Sigmoid colon (tissue), 7 donors: ENCODE measurements around the gene PRRT1. TPM values are rescaled to one million over a fixed set of nuclear protein-coding genes. Genes with fewer than 3 reads are reported as not detected.

Source experiments
- DNase-seq: peaks from one replicate; pipeline ENCODE4 v3.0.0-alpha.2; 2019
- H3K27ac ChIP-seq, 4 donors: fragments of 200-600 bp; sonication (generic); one replicate each; pipeline ENCODE4 v1.5.1; 2016 to 2019; ENCODE audit warnings: mild to moderate bottlenecking in 1 of 4
- H3K27me3 ChIP-seq, 3 donors: fragments of 200-600 bp; sonication (generic); one replicate each; pipeline ENCODE4 v1.5.1; 2019; ENCODE audit warnings: mild to moderate bottlenecking in 1 of 3
- H3K36me3 ChIP-seq, 4 donors: fragments of 200-600 bp; sonication (generic); one replicate each; pipeline ENCODE4 v1.5.1; 2016 to 2019
- H3K4me1 ChIP-seq, 4 donors: fragments of 200-600 bp; sonication (generic); one replicate each; pipeline ENCODE4 v1.5.1; 2017 to 2019
- H3K4me3 ChIP-seq, 4 donors: fragments of 200-600 bp; sonication (generic); one replicate each; pipeline ENCODE4 v1.5.1; 2017 to 2019; ENCODE audit warnings: mild to moderate bottlenecking in 2 of 4, moderate library complexity in 1 of 4
- H3K9me3 ChIP-seq, 4 donors: fragments of 200-600 bp in 3 of 4; sonication (generic) in 3 of 4; one replicate each; pipeline versions ENCODE4 v1.5.1 to v1.6.1; 2013 to 2019
- CTCF ChIP-seq, 4 experiments: fragments of 450-650 bp in 3 of 4; fragments of 200-600 bp in 1 of 4; IDR thresholded peaks; one replicate each; pipeline ENCODE4 v1.5.1; 2016 to 2019; ENCODE audit warnings: antibody characterized with exemption in 4 of 4, mild to moderate bottlenecking in 3 of 4, moderate library complexity in 2 of 4
- EP300 ChIP-seq, 4 donors: sonication (generic); formaldehyde crosslinking; IDR thresholded peaks; one replicate each; pipeline ENCODE4 v1.6.1; 2017; ENCODE audit warnings: antibody characterized with exemption in 4 of 4
- POLR2A ChIP-seq, 2 donors: fragments of 450-650 bp; IDR thresholded peaks; one replicate each; pipeline ENCODE4 v1.6.1; 2016; ENCODE audit warnings: antibody characterized with exemption in 2 of 2, mild to moderate bottlenecking in 2 of 2, moderate library complexity in 2 of 2
- POLR2AphosphoS5 ChIP-seq, 4 donors: sonication (generic); formaldehyde crosslinking; IDR thresholded peaks; one replicate each; pipeline ENCODE4 v1.6.1; 2017; ENCODE audit warnings: antibody characterized with exemption in 4 of 4
- WGBS, 2 donors: extraction: QIAGEN DNeasy Blood & Tissue Kit; methylation state at CpG; one replicate each; pipeline ENCODE4 v1.1.7; 2013; 5-methylcytosine and 5-hydroxymethylcytosine counted together
- intact Hi-C: fragments of 100-400 bp; cut with DNase I; formaldehyde crosslinking; loops from one replicate; pipeline ENCODE4 v1.15.1; 2023
- polyA plus RNA-seq, 3 donors: library from polyadenylated mRNA; stranded (reverse); fragments of 200-250 nt; gene quantifications; one replicate each; pipeline ENCODE4 v1.2.3, GENCODE V29; 2013
- total RNA-seq, 4 donors: library from RNA; depleted of rRNA; stranded (reverse); fragments of >200 nt; gene quantifications; one replicate each; pipeline ENCODE4 v1.1.0, GENCODE V29; 2016
- donor health status: healthy with polysubstance abuse.
- donor health status: Bipolar disorder and iron deficiency.
- donor health status: healthy.

The PRRT1 gene
- total and polyA plus RNA-seq, 7 donors: 0.46 to 6.1 (median 2.5) TPM

DNA sequence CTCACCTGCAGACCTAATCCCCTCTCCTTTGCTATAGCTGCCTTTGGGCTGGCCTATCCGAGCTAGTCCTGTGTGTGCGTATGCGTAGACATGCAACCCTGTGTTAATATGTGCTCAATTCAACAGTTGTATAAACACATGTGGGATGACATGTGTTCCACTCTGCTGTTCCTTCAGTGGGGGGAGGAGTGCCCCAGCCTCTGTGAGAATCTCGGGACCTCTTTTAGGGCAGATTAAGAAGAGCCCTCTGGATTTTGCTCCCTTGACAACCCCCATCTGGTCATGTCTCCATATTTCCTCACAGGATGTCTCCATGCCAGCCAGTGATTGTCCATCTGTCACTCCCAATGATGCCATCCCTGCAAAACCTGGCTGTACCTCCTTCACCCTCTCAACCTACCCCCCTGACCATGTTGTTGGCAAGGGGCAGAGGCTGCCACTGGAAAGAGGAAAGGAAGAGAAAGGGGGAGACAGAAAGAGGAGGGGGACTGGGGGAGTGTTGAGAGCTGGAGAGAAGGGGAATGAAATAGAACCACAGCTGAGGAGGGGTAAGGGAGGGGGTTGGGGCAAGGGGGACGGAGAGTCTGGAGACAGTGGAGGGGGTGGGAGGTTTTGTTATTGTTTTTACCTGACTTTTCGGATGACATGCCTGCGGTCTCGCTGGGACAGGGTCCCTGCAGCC is 417 bp downstream of the PRRT1 start:
- peaks cover 0 to 26% (median 0%) of the 10 kb centered on the region in 4 donors for H3K36me3 ChIP-seq
- no peak for DNase-seq
- H3K9me3 ChIP-seq: no peaks in the 10 kb centered on the region
- WGBS, 2 donors: 54 to 69% methylated on average over 8 of the region's 8 CpGs
- no peaks in the 10 kb centered on the region for H3K27me3 ChIP-seq
- H3K27ac ChIP-seq: peak overlapping the region; percentile 88 to 93 (median 92)
- peaks cover 0 to 58% (median 49%) of the 10 kb centered on the region in 4 donors for H3K4me1 ChIP-seq
- TF ChIP-seq CTCF (IDR thresholded peaks at IDR 0.05) (no peak), POLR2AphosphoS5 (IDR thresholded peaks at IDR 0.05) (peak in 1 of 4 donors; percentile 51)
- intact Hi-C loops: loop anchor here (5.0 to 10.0 kb wide), 2 partner anchors 46 to 107 kb away; no protein-coding TSS in a partner anchor
- peak overlapping the region; percentile 61 to 80 (median 78) for H3K4me3 ChIP-seq

- 51 to 78% methylated on average over 55 of the region's 55 CpGs for WGBS, 2 donors
- TF ChIP-seq CTCF (IDR thresholded peaks at IDR 0.05) (no peak), POLR2A (IDR thresholded peaks at IDR 0.05) (no peak), POLR2AphosphoS5 (IDR thresholded peaks at IDR 0.05) (no peak), EP300 (IDR thresholded peaks at IDR 0.05) (no peak)
- no peaks in the 10 kb centered on the region for H3K9me3 ChIP-seq
- H3K4me1 ChIP-seq: peaks cover 0 to 47% (median 40%) of the 10 kb centered on the region in 4 donors
- DNase-seq: no peak
- intact Hi-C loops: loop anchor here (5.0 to 10.0 kb wide), 2 partner anchors 47 to 105 kb away; no protein-coding TSS in a partner anchor
- H3K27ac ChIP-seq: peak overlapping the region in 3 of 4 donors; percentile 92 to 93 (median 93)
- H3K36me3 ChIP-seq: peaks cover 0 to 18% (median 0%) of the 10 kb centered on the region in 4 donors
- H3K4me3 ChIP-seq: peak overlapping the region; percentile 61 to 80 (median 78)
- H3K27me3 ChIP-seq: no peaks in the 10 kb centered on the region
Observed at GRCh38 chr6:32149932-32150870, 1.5 kb downstream of the PRRT1 start.

DNA sequence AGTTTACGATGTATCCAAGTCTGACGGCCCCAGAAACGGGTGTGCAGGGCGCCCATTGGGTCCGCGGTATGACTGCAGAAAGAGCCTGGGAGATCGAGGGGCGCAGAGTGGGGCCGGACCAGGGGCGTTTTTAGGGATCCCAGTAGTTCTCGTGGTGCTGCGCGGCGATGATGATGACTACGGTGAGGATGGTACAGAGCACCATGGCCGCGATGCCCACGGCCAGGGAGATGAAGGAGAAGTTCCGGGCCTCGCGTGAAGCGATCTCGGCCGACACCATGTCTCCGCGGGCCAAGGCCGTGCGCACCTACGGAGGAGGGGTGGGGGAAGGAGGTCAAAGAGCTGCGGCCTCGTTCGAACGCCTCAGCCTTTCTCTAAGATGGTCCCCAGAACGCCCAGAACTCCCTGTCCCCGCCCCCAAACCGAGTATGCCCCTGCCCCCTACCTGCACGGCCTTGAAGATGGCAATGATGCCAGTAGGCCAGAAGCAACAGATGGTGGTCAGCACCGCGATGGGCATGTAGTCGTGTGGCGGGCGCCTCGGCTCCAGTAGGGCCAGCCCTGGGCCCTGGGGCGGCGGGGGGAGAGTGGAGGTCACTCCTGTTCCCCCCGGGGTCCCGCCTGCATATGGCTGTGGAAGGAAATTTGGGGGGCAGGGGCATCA is 2.5 kb downstream of the PRRT1 start:
- peaks cover 0 to 39% (median 35%) of the 10 kb centered on the region in 4 donors for H3K4me1 ChIP-seq
- H3K36me3 ChIP-seq: peaks cover 0 to 18% (median 0%) of the 10 kb centered on the region in 4 donors
- no peaks in the 10 kb centered on the region for H3K27me3 ChIP-seq
- TF ChIP-seq CTCF (IDR thresholded peaks at IDR 0.05) (no peak), POLR2A (IDR thresholded peaks at IDR 0.05) (no peak), EP300 (IDR thresholded peaks at IDR 0.05) (no peak), POLR2AphosphoS5 (IDR thresholded peaks at IDR 0.05) (no peak)
- H3K4me3 ChIP-seq: peak overlapping the region in 3 of 4 donors; percentile 7 to 13 (median 11)
- DNase-seq: no peak
- intact Hi-C loops: no loop called here
- no peaks in the 10 kb centered on the region for H3K9me3 ChIP-seq
- 54 to 80% methylated on average over 47 of the region's 47 CpGs for WGBS, 2 donors
- peak overlapping the region in 2 of 4 donors; percentile 7 to 93 for H3K27ac ChIP-seq

DNA sequence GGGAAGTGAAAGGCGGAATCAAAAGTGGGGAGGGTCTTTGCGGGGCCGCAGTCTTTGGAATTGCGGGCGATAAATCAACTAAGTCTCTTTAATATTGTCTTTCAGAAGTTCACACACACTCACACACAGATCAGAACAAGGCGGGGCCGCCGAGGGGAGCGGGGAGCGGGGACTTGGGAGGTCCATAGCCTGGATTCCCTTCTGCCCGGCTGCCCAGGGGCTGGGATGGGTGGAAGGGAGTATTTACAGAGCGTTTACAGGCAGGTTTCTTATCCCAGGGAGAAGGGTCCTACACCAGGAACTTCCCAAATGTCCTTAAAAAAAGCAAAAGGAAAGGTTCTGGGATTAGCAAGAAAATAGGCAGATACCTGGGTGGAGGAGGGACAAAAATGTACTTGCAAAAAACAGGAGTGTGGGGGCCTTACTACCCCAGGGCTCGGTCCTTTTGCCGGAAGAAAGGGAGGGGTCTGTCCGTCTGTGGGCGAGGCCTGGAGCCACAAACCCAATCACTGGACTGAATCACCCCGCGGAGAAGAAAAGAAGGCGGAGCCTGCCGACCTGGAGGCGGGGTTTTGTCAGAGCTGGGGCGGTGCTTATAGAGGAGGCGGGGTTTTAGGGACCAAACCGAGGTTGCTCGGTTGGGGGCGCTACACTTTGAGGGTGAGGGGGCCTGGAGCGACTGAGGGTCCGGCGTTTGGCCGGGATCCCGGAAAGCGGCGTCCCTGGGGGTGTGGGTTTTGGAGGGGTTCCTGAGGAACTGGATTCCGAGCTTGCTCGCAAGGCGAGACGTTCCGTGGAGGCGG is 3.2 kb downstream of the PRRT1 start:
- Histone ChIP-seq H3K27me3 (no peaks in the 10 kb centered on the region), H3K36me3 (peaks cover 0 to 18% (median 0%) of the 10 kb centered on the region in 4 donors), H3K4me3 (peak overlapping the region in 3 of 4 donors; percentile 7 to 13 (median 11)), H3K9me3 (no peaks in the 10 kb centered on the region), H3K4me1 (peaks cover 0 to 39% (median 34%) of the 10 kb centered on the region in 4 donors), H3K27ac (peak overlapping the region in 1 of 4 donors; percentile 7)
- no peak for TF ChIP-seq CTCF (IDR thresholded peaks at IDR 0.05)
- TF ChIP-seq EP300 (IDR thresholded peaks at IDR 0.05): no peak
- no peak for TF ChIP-seq POLR2A (IDR thresholded peaks at IDR 0.05)
- no peak for TF ChIP-seq POLR2AphosphoS5 (IDR thresholded peaks at IDR 0.05)
- 24 to 37% methylated on average over 39 of the region's 39 CpGs for WGBS, 2 donors
- DNase-seq: no peak
- intact Hi-C loops: loop anchor here (1.0 kb wide), 1 partner anchor 17 kb away; no protein-coding TSS in a partner anchor
